Neural progenitor cell (in vitro differentiated cells): Measurements from ENCODE around the gene C2CD5.

ENCODE experiments used
- CTCF ChIP-seq: fragments of 200-600 bp; sonication (generic); IDR thresholded peaks from 2 replicates; pipeline ENCODE4 v1.5.1; 2017; ENCODE audit warnings: antibody characterized with exemption, mild to moderate bottlenecking
- EZH2 ChIP-seq: fragments of 200-600 bp; sonication (generic); IDR thresholded peaks from 2 replicates; pipeline ENCODE4 v1.6.1; 2017; ENCODE audit warnings: antibody characterized with exemption, mild to moderate bottlenecking, moderate library complexity

- TF ChIP-seq CTCF (no peak), EZH2 (no peak)
Observed at GRCh38 chr12:22461786-22462185, 82.6 kb downstream of the C2CD5 start.
